ENCODE data around the gene JUND.
A peak's percentile ranks its signal among the peaks of the same experiment; 100 is the strongest.

The JUND gene

GRCh38 chr19:18266771-18267686 lies 14.4 kb downstream of the JUND start:
- no peak for DNase-seq

GRCh38 chr19:18265582-18265981 lies 15.8 kb downstream of the JUND start:
- no peak for DNase-seq

- DNase-seq: no peak
These were observed 16.4 kb downstream of the JUND start for GRCh38 chr19:18264971-18265540.

- DNase-seq: no peak
These were observed 17.1 kb downstream of the JUND start for GRCh38 chr19:18264137-18264854.

- DNase-seq: no peak
These were observed 17.9 kb downstream of the JUND start for GRCh38 chr19:18263324-18264136.

- no peak for DNase-seq
These were observed 18.5 kb downstream of the JUND start for GRCh38 chr19:18262917-18263316.

- no peak for DNase-seq
These were observed 19.3 kb downstream of the JUND start for GRCh38 chr19:18262144-18262543.

- no peak for DNase-seq
These were observed 19.9 kb downstream of the JUND start for GRCh38 chr19:18261474-18261873.

- no peak for DNase-seq
These were observed 21.5 kb downstream of the JUND start for GRCh38 chr19:18259893-18260292.

GRCh38 chr19:18257503-18258470 lies 23.6 kb downstream of the JUND start:
- DNase-seq: no peak

GRCh38 chr19:18254546-18255503 lies 26.6 kb downstream of the JUND start:
- peak in 1 of 2 experiments; percentile 40 for DNase-seq

- DNase-seq: no peak
These were observed 27.7 kb downstream of the JUND start for GRCh38 chr19:18253716-18254115.

GRCh38 chr19:18253130-18253529 lies 28.3 kb downstream of the JUND start:
- no peak for DNase-seq

GRCh38 chr19:18252370-18252717 lies 29.1 kb downstream of the JUND start:
- no peak for DNase-seq

GRCh38 chr19:18251587-18252369 lies 29.6 kb downstream of the JUND start:
- peak; percentile 64 to 76 for DNase-seq

GRCh38 chr19:18249834-18250233 lies 31.6 kb downstream of the JUND start:
- no peak for DNase-seq

GRCh38 chr19:18245297-18245696 lies 36.1 kb downstream of the JUND start:
- no peak for DNase-seq

GRCh38 chr19:18239303-18239702 lies 42.1 kb downstream of the JUND start:
- no peak for DNase-seq

GRCh38 chr19:18234194-18234593 lies 47.2 kb downstream of the JUND start:
- DNase-seq: peak in 1 of 2 experiments; percentile 36
